ENCODE measurements around the gene FAM186B.

DNA sequence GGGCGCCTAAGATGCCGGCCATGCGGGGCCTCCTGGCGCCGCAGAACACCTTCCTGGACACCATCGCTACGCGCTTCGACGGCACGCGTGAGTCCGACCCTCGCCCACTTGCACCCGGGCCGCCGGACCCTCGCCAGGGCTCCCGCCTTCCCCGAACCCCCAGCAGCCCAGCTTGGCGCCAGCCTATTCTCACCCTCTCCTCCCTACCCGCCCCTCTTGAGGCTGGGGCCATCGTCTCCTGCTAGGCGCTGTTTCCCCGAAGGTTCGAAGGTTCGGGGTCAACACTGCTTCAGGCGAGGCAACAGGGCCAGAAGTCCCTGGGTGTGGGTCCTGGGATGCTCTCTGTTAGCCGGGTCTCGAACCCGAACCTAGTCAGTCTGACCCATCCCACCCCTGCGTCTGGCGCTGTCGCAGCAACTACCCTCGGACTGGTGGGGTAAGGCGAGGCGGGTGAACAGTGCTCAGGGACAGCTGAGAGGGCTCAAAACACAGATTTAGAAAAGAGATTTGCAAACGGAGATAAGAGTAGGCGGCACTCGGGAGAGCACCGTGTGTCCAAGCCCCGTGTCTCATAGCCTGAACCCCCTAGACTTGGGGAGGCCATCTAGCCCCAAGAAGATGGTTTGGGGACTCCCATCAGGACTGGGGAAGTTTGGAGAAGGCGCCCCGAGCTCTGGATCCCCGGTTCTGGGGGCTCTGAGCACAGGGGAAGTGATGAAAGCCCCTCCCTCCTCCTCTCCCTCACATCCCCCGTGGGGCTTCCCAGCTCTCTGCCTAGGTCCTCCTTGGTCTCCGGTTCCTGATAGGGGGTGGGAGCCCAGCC is 65.8 kb downstream of the FAM186B start:
- TF ChIP-seq, protein P1, sequence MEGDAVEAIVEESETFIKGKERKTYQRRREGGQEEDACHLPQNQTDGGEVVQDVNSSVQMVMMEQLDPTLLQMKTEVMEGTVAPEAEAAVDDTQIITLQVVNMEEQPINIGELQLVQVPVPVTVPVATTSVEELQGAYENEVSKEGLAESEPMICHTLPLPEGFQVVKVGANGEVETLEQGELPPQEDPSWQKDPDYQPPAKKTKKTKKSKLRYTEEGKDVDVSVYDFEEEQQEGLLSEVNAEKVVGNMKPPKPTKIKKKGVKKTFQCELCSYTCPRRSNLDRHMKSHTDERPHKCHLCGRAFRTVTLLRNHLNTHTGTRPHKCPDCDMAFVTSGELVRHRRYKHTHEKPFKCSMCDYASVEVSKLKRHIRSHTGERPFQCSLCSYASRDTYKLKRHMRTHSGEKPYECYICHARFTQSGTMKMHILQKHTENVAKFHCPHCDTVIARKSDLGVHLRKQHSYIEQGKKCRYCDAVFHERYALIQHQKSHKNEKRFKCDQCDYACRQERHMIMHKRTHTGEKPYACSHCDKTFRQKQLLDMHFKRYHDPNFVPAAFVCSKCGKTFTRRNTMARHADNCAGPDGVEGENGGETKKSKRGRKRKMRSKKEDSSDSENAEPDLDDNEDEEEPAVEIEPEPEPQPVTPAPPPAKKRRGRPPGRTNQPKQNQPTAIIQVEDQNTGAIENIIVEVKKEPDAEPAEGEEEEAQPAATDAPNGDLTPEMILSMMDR (conservative IDR thresholded peaks at IDR 0.05; ENCODE audit: low read depth in 2 of 2): no peak
- TF ChIP-seq POLR2AphosphoS5 (IDR thresholded peaks at IDR 0.05; ENCODE audit: low read depth) (no peak), JUNB (IDR thresholded peaks at IDR 0.05; ENCODE audit: unreplicated experiment) (no peak), CREB1 (CRISPR knock-in tag; IDR thresholded peaks at IDR 0.05; ENCODE audit: low read depth) (no peak), EZH2 (IDR thresholded peaks at IDR 0.05; ENCODE audit: low read depth, unreplicated experiment) (peak; percentile 97), EZH2phosphoT487 (IDR thresholded peaks at IDR 0.05; ENCODE audit: unreplicated experiment) (peak; percentile 89), STAT1 (IDR thresholded peaks at IDR 0.05; ENCODE audit: unreplicated experiment) (no peak), ZNF114 (CRISPR knock-in tag; IDR thresholded peaks at IDR 0.05) (no peak), NANOG (IDR thresholded peaks at IDR 0.05; ENCODE audit: borderline replicate concordance) (no peak)
- TF ChIP-seq, protein P2, sequence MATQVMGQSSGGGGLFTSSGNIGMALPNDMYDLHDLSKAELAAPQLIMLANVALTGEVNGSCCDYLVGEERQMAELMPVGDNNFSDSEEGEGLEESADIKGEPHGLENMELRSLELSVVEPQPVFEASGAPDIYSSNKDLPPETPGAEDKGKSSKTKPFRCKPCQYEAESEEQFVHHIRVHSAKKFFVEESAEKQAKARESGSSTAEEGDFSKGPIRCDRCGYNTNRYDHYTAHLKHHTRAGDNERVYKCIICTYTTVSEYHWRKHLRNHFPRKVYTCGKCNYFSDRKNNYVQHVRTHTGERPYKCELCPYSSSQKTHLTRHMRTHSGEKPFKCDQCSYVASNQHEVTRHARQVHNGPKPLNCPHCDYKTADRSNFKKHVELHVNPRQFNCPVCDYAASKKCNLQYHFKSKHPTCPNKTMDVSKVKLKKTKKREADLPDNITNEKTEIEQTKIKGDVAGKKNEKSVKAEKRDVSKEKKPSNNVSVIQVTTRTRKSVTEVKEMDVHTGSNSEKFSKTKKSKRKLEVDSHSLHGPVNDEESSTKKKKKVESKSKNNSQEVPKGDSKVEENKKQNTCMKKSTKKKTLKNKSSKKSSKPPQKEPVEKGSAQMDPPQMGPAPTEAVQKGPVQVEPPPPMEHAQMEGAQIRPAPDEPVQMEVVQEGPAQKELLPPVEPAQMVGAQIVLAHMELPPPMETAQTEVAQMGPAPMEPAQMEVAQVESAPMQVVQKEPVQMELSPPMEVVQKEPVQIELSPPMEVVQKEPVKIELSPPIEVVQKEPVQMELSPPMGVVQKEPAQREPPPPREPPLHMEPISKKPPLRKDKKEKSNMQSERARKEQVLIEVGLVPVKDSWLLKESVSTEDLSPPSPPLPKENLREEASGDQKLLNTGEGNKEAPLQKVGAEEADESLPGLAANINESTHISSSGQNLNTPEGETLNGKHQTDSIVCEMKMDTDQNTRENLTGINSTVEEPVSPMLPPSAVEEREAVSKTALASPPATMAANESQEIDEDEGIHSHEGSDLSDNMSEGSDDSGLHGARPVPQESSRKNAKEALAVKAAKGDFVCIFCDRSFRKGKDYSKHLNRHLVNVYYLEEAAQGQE (IDR thresholded peaks at IDR 0.05; ENCODE audit: unreplicated experiment): no peak
- TF ChIP-seq, protein P3, sequence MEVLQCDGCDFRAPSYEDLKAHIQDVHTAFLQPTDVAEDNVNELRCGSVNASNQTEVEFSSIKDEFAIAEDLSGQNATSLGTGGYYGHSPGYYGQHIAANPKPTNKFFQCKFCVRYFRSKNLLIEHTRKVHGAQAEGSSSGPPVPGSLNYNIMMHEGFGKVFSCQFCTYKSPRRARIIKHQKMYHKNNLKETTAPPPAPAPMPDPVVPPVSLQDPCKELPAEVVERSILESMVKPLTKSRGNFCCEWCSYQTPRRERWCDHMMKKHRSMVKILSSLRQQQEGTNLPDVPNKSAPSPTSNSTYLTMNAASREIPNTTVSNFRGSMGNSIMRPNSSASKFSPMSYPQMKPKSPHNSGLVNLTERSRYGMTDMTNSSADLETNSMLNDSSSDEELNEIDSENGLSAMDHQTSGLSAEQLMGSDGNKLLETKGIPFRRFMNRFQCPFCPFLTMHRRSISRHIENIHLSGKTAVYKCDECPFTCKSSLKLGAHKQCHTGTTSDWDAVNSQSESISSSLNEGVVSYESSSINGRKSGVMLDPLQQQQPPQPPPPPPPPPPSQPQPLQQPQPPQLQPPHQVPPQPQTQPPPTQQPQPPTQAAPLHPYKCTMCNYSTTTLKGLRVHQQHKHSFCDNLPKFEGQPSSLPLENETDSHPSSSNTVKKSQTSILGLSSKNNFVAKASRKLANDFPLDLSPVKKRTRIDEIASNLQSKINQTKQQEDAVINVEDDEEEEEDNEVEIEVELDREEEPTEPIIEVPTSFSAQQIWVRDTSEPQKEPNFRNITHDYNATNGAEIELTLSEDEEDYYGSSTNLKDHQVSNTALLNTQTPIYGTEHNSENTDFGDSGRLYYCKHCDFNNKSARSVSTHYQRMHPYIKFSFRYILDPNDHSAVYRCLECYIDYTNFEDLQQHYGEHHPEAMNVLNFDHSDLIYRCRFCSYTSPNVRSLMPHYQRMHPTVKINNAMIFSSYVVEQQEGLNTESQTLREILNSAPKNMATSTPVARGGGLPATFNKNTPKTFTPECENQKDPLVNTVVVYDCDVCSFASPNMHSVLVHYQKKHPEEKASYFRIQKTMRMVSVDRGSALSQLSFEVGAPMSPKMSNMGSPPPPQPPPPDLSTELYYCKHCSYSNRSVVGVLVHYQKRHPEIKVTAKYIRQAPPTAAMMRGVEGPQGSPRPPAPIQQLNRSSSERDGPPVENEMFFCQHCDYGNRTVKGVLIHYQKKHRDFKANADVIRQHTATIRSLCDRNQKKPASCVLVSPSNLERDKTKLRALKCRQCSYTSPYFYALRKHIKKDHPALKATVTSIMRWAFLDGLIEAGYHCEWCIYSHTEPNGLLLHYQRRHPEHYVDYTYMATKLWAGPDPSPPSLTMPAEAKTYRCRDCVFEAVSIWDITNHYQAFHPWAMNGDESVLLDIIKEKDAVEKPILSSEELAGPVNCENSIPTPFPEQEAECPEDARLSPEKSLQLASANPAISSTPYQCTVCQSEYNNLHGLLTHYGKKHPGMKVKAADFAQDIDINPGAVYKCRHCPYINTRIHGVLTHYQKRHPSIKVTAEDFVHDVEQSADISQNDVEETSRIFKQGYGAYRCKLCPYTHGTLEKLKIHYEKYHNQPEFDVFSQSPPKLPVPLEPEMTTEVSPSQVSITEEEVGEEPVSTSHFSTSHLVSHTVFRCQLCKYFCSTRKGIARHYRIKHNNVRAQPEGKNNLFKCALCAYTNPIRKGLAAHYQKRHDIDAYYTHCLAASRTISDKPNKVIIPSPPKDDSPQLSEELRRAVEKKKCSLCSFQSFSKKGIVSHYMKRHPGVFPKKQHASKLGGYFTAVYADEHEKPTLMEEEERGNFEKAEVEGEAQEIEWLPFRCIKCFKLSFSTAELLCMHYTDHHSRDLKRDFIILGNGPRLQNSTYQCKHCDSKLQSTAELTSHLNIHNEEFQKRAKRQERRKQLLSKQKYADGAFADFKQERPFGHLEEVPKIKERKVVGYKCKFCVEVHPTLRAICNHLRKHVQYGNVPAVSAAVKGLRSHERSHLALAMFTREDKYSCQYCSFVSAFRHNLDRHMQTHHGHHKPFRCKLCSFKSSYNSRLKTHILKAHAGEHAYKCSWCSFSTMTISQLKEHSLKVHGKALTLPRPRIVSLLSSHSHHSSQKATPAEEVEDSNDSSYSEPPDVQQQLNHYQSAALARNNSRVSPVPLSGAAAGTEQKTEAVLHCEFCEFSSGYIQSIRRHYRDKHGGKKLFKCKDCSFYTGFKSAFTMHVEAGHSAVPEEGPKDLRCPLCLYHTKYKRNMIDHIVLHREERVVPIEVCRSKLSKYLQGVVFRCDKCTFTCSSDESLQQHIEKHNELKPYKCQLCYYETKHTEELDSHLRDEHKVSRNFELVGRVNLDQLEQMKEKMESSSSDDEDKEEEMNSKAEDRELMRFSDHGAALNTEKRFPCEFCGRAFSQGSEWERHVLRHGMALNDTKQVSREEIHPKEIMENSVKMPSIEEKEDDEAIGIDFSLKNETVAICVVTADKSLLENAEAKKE (CRISPR knock-in tag; IDR thresholded peaks at IDR 0.05): no peak
- TF ChIP-seq, protein P4, sequence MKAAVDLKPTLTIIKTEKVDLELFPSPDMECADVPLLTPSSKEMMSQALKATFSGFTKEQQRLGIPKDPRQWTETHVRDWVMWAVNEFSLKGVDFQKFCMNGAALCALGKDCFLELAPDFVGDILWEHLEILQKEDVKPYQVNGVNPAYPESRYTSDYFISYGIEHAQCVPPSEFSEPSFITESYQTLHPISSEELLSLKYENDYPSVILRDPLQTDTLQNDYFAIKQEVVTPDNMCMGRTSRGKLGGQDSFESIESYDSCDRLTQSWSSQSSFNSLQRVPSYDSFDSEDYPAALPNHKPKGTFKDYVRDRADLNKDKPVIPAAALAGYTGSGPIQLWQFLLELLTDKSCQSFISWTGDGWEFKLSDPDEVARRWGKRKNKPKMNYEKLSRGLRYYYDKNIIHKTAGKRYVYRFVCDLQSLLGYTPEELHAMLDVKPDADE (IDR thresholded peaks at IDR 0.05): no peak

Data from GM23338 (cell line).